ENCODE data around the gene BAHCC1.

GRCh38 chr17:81417879-81418709 is 22.8 kb downstream of the BAHCC1 start:
- TF ChIP-seq CTCF (IDR thresholded peaks at IDR 0.05): no peak
- TF ChIP-seq POLR2A (IDR thresholded peaks at IDR 0.05): no peak
